Measurements from ENCODE around the gene SOCS3.
"Not testable (repeated sequence)": the region's sequence is repeated elsewhere in the genome, so short reads cannot be mapped to it uniquely, and the experiment has no call there.

Gene SOCS3

GRCh38 chr17:78329263-78330059 lies 30.4 kb downstream of the SOCS3 start:
- DNase-seq (ENCODE audit: low spot score) = no peak

GRCh38 chr17:78327880-78328279 lies 32.0 kb downstream of the SOCS3 start:
- DNase-seq (ENCODE audit: low spot score) = no peak

- DNase-seq (ENCODE audit: low spot score) = no peak
Measured at GRCh38 chr17:78325076-78325687, 34.7 kb downstream of the SOCS3 start.

- no peak for DNase-seq (ENCODE audit: low spot score)
Measured at GRCh38 chr17:78324391-78325075, 35.3 kb downstream of the SOCS3 start.

- DNase-seq (ENCODE audit: low spot score) = no peak
Measured at GRCh38 chr17:78323826-78324390, 36.0 kb downstream of the SOCS3 start.

- no peak for DNase-seq (ENCODE audit: low spot score)
Measured at GRCh38 chr17:78322858-78323455, 36.9 kb downstream of the SOCS3 start.

- DNase-seq (ENCODE audit: low spot score) = no peak
Measured at GRCh38 chr17:78322327-78322857, 37.5 kb downstream of the SOCS3 start.

- DNase-seq (ENCODE audit: low spot score) = no peak
Measured at GRCh38 chr17:78318843-78319242, 41.0 kb downstream of the SOCS3 start.

- no peak for DNase-seq (ENCODE audit: low spot score)
Measured at GRCh38 chr17:78318407-78318806, 41.5 kb downstream of the SOCS3 start.

- DNase-seq (ENCODE audit: low spot score) = no peak
Measured at GRCh38 chr17:78317794-78318400, 42.0 kb downstream of the SOCS3 start.

- DNase-seq (ENCODE audit: low spot score) = no peak
Measured at GRCh38 chr17:78316867-78317789, 42.7 kb downstream of the SOCS3 start.

GRCh38 chr17:78316115-78316866 lies 43.6 kb downstream of the SOCS3 start:
- DNase-seq (ENCODE audit: low spot score) = no peak

- DNase-seq (ENCODE audit: low spot score) = no peak
Measured at GRCh38 chr17:78315355-78316114, 44.3 kb downstream of the SOCS3 start.

GRCh38 chr17:78314683-78315354 lies 45.1 kb downstream of the SOCS3 start:
- DNase-seq (ENCODE audit: low spot score) = no peak

GRCh38 chr17:78313735-78314648 lies 45.9 kb downstream of the SOCS3 start:
- DNase-seq (ENCODE audit: low spot score) = peak; percentile 61

GRCh38 chr17:78309659-78310255 lies 50.1 kb downstream of the SOCS3 start:
- DNase-seq (ENCODE audit: low spot score) = not testable (repeated sequence)
